H1 (cell line): Measurements from ENCODE around the gene USH1C. TPM values are rescaled to one million over a fixed set of nuclear protein-coding genes. Genes with fewer than 3 reads are reported as not detected.

Source experiments
- CTCF ChIA-PET: fragments of 300-600 bp; sonication (Branson Sonifier 250); formaldehyde crosslinking; loops from one replicate; lab custom pipeline; 2021; ENCODE audit not compliant: partially characterized antibody; lab: Charles Lee
- POLR2A ChIA-PET: fragments of 300-600 bp; sonication (Branson Sonifier 250); formaldehyde crosslinking; loops from one replicate; lab custom pipeline; 2021; ENCODE audit warnings: inconsistent platforms; ENCODE audit not compliant: partially characterized antibody; lab: Charles Lee
- DNase-seq, 2 experiments: peaks; one replicate each; pipeline versions ENCODE4 v3.0.0 to v3.0.0-alpha.2; 2010 to 2022; ENCODE audit warnings: low spot score in 2 of 2, low read depth in 1 of 2, mixed read lengths in 1 of 2
- FAIRE-seq: peaks from 2 replicates; lab custom pipeline; 2011; peaks lifted over from hg19 to GRCh38; lab: Jason Lieb, UNC
- H2AFZ ChIP-seq: 2 replicates; pipeline ENCODE4 v1.8.1; 2012; ENCODE audit warnings: low read length, inconsistent platforms
- H2AK5ac ChIP-seq: 2 replicates; pipeline ENCODE4 v1.6.1; 2013; ENCODE audit warnings: low read depth, low read length
- H2BK120ac ChIP-seq: replicated peaks from 2 replicates; pipeline ENCODE3; 2013; ENCODE audit warnings: low read depth, low read length, inconsistent platforms
- H2BK12ac ChIP-seq: 2 replicates; pipeline ENCODE4 v1.6.1; 2013; ENCODE audit warnings: low read depth, low read length
- H2BK15ac ChIP-seq: 2 replicates; pipeline ENCODE4 v1.6.1; 2013; ENCODE audit warnings: low read length
- H2BK20ac ChIP-seq: 2 replicates; pipeline ENCODE4 v1.6.1; 2013; ENCODE audit warnings: low read length
- H2BK5ac ChIP-seq: 2 replicates; pipeline ENCODE4 v1.6.1; 2013; ENCODE audit warnings: low read depth, low read length
- H3K14ac ChIP-seq: 2 replicates; pipeline ENCODE4 v1.6.1; 2013; ENCODE audit warnings: inconsistent platforms; ENCODE audit not compliant: insufficient read length
- H3K18ac ChIP-seq: 2 replicates; pipeline ENCODE4 v1.6.1; 2013; ENCODE audit warnings: low read length; ENCODE audit errors: extremely low read depth
- H3K23ac ChIP-seq: 2 replicates; pipeline ENCODE4 v1.6.1; 2013; ENCODE audit warnings: inconsistent platforms; ENCODE audit not compliant: insufficient read length
- H3K23me2 ChIP-seq: 2 replicates; pipeline ENCODE4 v1.6.1; 2013; ENCODE audit warnings: low read depth, low read length
- H3K27ac ChIP-seq: 2 replicates; pipeline ENCODE4 v1.6.1; 2011; ENCODE audit warnings: low read depth, low read length, inconsistent platforms
- H3K27me3 ChIP-seq, 4 experiments: replicated peaks in 1 of 4; 1 replicate in 1 of 4; 2 replicates in 3 of 4; pipeline versions ENCODE4 v1.6.1 to v1.8.1; 2011 to 2013; ENCODE audit warnings: low read length in 3 of 4, mild to moderate bottlenecking in 3 of 4, inconsistent platforms in 2 of 4, mixed read lengths in 2 of 4, moderate library complexity in 1 of 4; ENCODE audit not compliant: control insufficient read depth in 3 of 4, insufficient read depth in 3 of 4; ENCODE audit errors: extremely low read depth in 1 of 4
- H3K36me3 ChIP-seq, 4 experiments: 2 replicates each; pipeline versions ENCODE4 v1.6.1 to v1.8.1; 2011 to 2013; ENCODE audit warnings: mild to moderate bottlenecking in 4 of 4, low read length in 3 of 4, moderate library complexity in 2 of 4, control low read depth in 1 of 4, inconsistent platforms in 1 of 4; ENCODE audit not compliant: insufficient read depth in 4 of 4, control insufficient read depth in 2 of 4
- H3K4ac ChIP-seq: replicated peaks from 2 replicates; pipeline ENCODE3; 2013; ENCODE audit warnings: low read length, low read depth, mixed read lengths, inconsistent platforms; ENCODE audit not compliant: insufficient read length
- H3K4me1 ChIP-seq, 4 experiments: replicated peaks in 1 of 4; 1 replicate in 1 of 4; 2 replicates in 3 of 4; pipeline versions ENCODE4 v1.6.1 to v1.8.1; 2011 to 2013; ENCODE audit warnings: low read length in 3 of 4, inconsistent platforms in 2 of 4, mixed read lengths in 1 of 4; ENCODE audit not compliant: insufficient read depth in 4 of 4, control insufficient read depth in 3 of 4
- H3K4me2 ChIP-seq, 2 experiments: 2 replicates each; pipeline versions ENCODE4 v1.6.1 to v1.8.1; 2011 to 2013; ENCODE audit warnings: low read depth in 2 of 2, low read length in 2 of 2, control low read depth in 1 of 2, inconsistent platforms in 1 of 2, mild to moderate bottlenecking in 1 of 2; ENCODE audit not compliant: insufficient read depth in 1 of 2
- H3K4me3 ChIP-seq, 4 experiments: fragments of 200-600, 300-600 bp in 1 of 4; sonication (generic), shearing (Covaris generic), sonication (Bioruptor Twin) in 1 of 4; 2 replicates each; pipeline versions ENCODE4 v1.5.1 to v1.8.1; 2011 to 2016; ENCODE audit warnings: low read length in 4 of 4, low read depth in 3 of 4, control low read depth in 2 of 4, inconsistent platforms in 2 of 4, mild to moderate bottlenecking in 2 of 4, mixed read lengths in 1 of 4, moderate library complexity in 1 of 4; ENCODE audit not compliant: insufficient read depth in 2 of 4; ENCODE audit errors: extremely low read depth in 1 of 4
- H3K56ac ChIP-seq: replicated peaks from 2 replicates; pipeline ENCODE3; 2013; ENCODE audit warnings: low read depth, mild to moderate bottlenecking, mixed read lengths, low read length, inconsistent platforms; ENCODE audit not compliant: insufficient read length
- H3K79me1 ChIP-seq: 2 replicates; pipeline ENCODE4 v1.6.1; 2013; ENCODE audit warnings: low read depth, low read length, control low read depth
- H3K79me2 ChIP-seq, 2 experiments: 2 replicates each; pipeline versions ENCODE4 v1.6.1 to v1.8.1; 2012 to 2013; ENCODE audit warnings: low read length in 2 of 2, mild to moderate bottlenecking in 2 of 2, inconsistent platforms in 1 of 2; ENCODE audit not compliant: insufficient read depth in 2 of 2, control insufficient read depth in 1 of 2
- H3K9ac ChIP-seq, 4 experiments: replicated peaks in 1 of 4; 1 replicate in 1 of 4; 2 replicates in 3 of 4; pipeline versions ENCODE4 v1.6.1 to v1.8.1; 2011 to 2013; ENCODE audit warnings: low read depth in 3 of 4, low read length in 3 of 4, control low read depth in 2 of 4, mild to moderate bottlenecking in 2 of 4, moderate library complexity in 2 of 4, inconsistent platforms in 1 of 4; ENCODE audit errors: extremely low read depth in 1 of 4
- H3K9me3 ChIP-seq, 2 experiments: 2 replicates each; pipeline versions ENCODE4 v1.6.1 to v1.8.1; 2012 to 2013; ENCODE audit warnings: mild to moderate bottlenecking in 2 of 2, moderate library complexity in 2 of 2, control low read depth in 1 of 2, inconsistent platforms in 1 of 2, low read depth in 1 of 2, low read length in 1 of 2, mixed read lengths in 1 of 2; ENCODE audit not compliant: insufficient read depth in 2 of 2
- H4K20me1 ChIP-seq, 2 experiments: replicated peaks in 1 of 2; 2 replicates each; pipeline versions ENCODE3 to v1.8.1; 2011 to 2013; ENCODE audit warnings: inconsistent platforms in 2 of 2, low read length in 2 of 2, mild to moderate bottlenecking in 1 of 2; ENCODE audit not compliant: insufficient read depth in 2 of 2, control insufficient read depth in 1 of 2
- H4K5ac ChIP-seq: 2 replicates; pipeline ENCODE4 v1.6.1; 2013; ENCODE audit warnings: low read length, low read depth, mixed read lengths, inconsistent platforms; ENCODE audit not compliant: insufficient read length
- H4K8ac ChIP-seq: 2 replicates; pipeline ENCODE4 v1.8.0; 2013; ENCODE audit warnings: mild to moderate bottlenecking, moderate library complexity, low read length, inconsistent platforms; ENCODE audit not compliant: insufficient read depth; ENCODE audit errors: extremely low read depth
- H4K91ac ChIP-seq: replicated peaks from 2 replicates; pipeline ENCODE3; 2013; ENCODE audit warnings: low read length, mixed read lengths, inconsistent platforms; ENCODE audit not compliant: insufficient read length
- CHD1 ChIP-seq: IDR thresholded peaks from 2 replicates; pipeline ENCODE4 v1.6.1; 2012; ENCODE audit warnings: low read depth, low read length, improper control_type of control experiment
- FOSL1 ChIP-seq: IDR thresholded peaks from 2 replicates; pipeline ENCODE4 v1.6.1; 2011; ENCODE audit warnings: mild to moderate bottlenecking, low read depth, low read length, moderate library complexity; ENCODE audit not compliant: insufficient read depth
- KDM4A ChIP-seq: IDR thresholded peaks from one replicate; pipeline ENCODE4 v1.7.1; 2012; ENCODE audit warnings: low read depth, mild to moderate bottlenecking, moderate library complexity, low read length, inconsistent platforms; ENCODE audit not compliant: severe bottlenecking
- NRF1 ChIP-seq: IDR thresholded peaks from 2 replicates; pipeline ENCODE4 v1.6.1; 2011; ENCODE audit warnings: mild to moderate bottlenecking, low read depth, low read length, improper control_type of control experiment
- RAD21 ChIP-seq, 2 experiments: IDR thresholded peaks in 1 of 2; conservative IDR thresholded peaks in 1 of 2; 2 replicates each; pipeline ENCODE4 v1.6.1; 2011; ENCODE audit warnings: low read depth in 2 of 2, low read length in 2 of 2, improper control_type of control experiment in 1 of 2, inconsistent platforms in 1 of 2, mild to moderate bottlenecking in 1 of 2, moderate library complexity in 1 of 2
- RBBP5 ChIP-seq: IDR thresholded peaks from 2 replicates; pipeline ENCODE4 v1.7.1; 2012; ENCODE audit warnings: low read depth, mild to moderate bottlenecking, inconsistent platforms, low read length, moderate library complexity, borderline replicate concordance
- SAP30 ChIP-seq: fragments of 300-600 bp; sonication (generic); IDR thresholded peaks from 2 replicates; pipeline ENCODE4 v1.7.1; 2012; ENCODE audit warnings: low read length, moderate library complexity, mild to moderate bottlenecking, inconsistent platforms; ENCODE audit not compliant: insufficient read depth, insufficient replicate concordance
- TBP ChIP-seq: IDR thresholded peaks from 2 replicates; pipeline ENCODE4 v1.6.1; 2011; ENCODE audit warnings: low read depth, low read length, improper control_type of control experiment
- WGBS, 2 experiments: shearing (Covaris generic) in 1 of 2; methylation state at CpG; one replicate each; pipeline versions ENCODE4 v1.1.6 to v1.1.7; 2013 to 2015; ENCODE audit warnings: low lambda C conversion rate in 2 of 2, mixed read lengths in 2 of 2, inconsistent platforms in 1 of 2, low coverage in 1 of 2, missing lambda C conversion rate in 1 of 2; ENCODE audit not compliant: insufficient replicate concordance in 2 of 2, insufficient coverage in 1 of 2, insufficient read length in 1 of 2; ENCODE audit errors: extremely low coverage in 1 of 2, missing lambda C conversion rate in 1 of 2; 5-methylcytosine and 5-hydroxymethylcytosine counted together
- polyA plus RNA-seq, 7 experiments: library from polyadenylated mRNA; depleted of rRNA in 3 of 7; stranded (reverse) in 5 of 7; unstranded in 2 of 7; fragments of >200 nt in 5 of 7; fragments of 200-250 nt in 2 of 7; gene quantifications; 1 replicate in 5 of 7; 2 replicates in 1 of 7; 4 replicates in 1 of 7; pipeline versions ENCODE4 v1.2.1 to v1.2.3, GENCODE V29; 2011 to 2013; ENCODE audit warnings: missing spikeins in 2 of 7, mixed read lengths in 2 of 7
- total RNA-seq: library from RNA; stranded (reverse); fragmentation: NEBNext Ultra II Directional; extraction: Animal tissue kit (Norgen Biotek cat#: 25700); gene quantifications from 2 replicates; pipeline ENCODE4 v1.2.1, GENCODE V29; 2021

Gene USH1C
- total and polyA plus RNA-seq, 2 of the 8 experiments (the other 6 are each of a cell fraction or from before 2014, with no cell fraction given) = 1.3 to 1.6 TPM

DNA sequence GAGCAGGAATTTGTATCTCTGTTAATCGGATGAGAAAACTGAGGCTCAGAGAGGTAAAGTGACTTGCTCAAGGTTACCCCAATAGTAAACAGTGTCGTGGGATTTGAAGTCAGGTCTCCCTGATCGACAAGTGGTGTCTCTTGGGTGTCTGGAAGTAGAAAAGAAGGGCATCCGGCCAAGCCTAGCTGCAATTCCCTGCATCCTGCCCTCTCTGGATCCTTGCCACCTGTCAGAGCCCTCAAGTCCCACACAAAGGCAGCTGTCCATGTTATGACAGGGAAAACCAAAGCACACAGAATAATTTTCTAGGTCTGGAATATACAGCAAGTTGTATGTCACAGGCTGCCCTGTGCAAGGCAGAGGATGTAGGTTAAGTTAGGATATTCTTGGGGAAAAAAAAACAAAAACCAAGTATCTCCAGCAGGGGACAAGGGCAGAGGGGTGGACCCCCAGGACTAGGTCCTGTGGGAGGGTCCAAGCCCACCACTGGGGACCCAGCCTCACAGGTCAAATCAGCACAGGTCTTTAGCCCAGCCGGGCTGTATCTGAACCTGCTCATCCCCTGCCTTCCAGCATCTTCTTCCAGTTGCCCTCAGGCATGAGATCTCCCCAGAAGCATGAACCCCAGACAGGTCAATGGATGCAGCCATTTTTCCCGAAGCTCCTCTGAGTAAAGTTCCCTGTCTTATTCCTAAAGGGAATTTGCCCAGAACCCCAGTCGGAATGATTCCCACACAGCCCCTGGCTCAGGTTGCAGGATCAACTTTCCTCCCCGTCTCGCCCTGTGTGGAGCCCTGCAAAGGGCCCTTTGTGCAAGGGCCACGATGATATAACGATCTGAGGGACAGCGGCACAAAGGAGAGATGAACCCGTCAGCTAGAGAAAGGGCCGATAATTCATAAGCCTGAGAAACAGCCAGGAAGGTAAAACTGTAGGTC lies 15.0 kb downstream of the USH1C start:
- no peak overlapping the region for H4K91ac ChIP-seq
- no peak overlapping the region for H2BK12ac ChIP-seq
- H3K27ac ChIP-seq = no peak overlapping the region
- no peaks in the 10 kb centered on the region for H3K36me3 ChIP-seq
- H2AFZ ChIP-seq = no peak overlapping the region
- H3K79me1 ChIP-seq = no peaks in the 10 kb centered on the region
- H2BK5ac ChIP-seq = no peak overlapping the region
- no peak overlapping the region for H2AK5ac ChIP-seq
- H3K79me2 ChIP-seq = no peaks in the 10 kb centered on the region
- H3K9ac ChIP-seq = no peak overlapping the region
- no peak overlapping the region for H3K14ac ChIP-seq
- 88% methylated on average over 14 of the region's 14 CpGs; no CpG with 5 or more reads in 1 of the 2 experiments for WGBS, 2 experiments
- H3K4ac ChIP-seq = no peak overlapping the region
- no peak overlapping the region for H3K18ac ChIP-seq
- H4K8ac ChIP-seq = no peak overlapping the region
- no peak overlapping the region for H3K4me3 ChIP-seq
- H3K23ac ChIP-seq = no peak overlapping the region
- H2BK15ac ChIP-seq = no peak overlapping the region
- H4K20me1 ChIP-seq = peaks cover 0 to 2% of the 10 kb centered on the region in 2 experiments
- no peaks in the 10 kb centered on the region for H3K9me3 ChIP-seq
- no peak for DNase-seq
- FAIRE-seq = no peak
- no peak overlapping the region for H2BK120ac ChIP-seq
- TF ChIP-seq TBP (no peak), SAP30 (no peak), RBBP5 (no peak), FOSL1 (no peak), CHD1 (no peak), NRF1 (no peak), KDM4A (no peak), RAD21 (IDR thresholded peaks at IDR 0.05 in 1 of 2, conservative IDR thresholded peaks at IDR 0.05 in 1 of 2; ENCODE audit: low read depth in 2 of 2, low read length in 2 of 2) (no peak)
- no peaks in the 10 kb centered on the region; a peak in 1 of 7 replicates for H3K27me3 ChIP-seq
- H3K56ac ChIP-seq = no peak overlapping the region
- no peak overlapping the region for H4K5ac ChIP-seq
- POLR2A ChIA-PET = interaction anchor here (1.0 kb wide), 1 partner anchor 12 kb away, joined by 3 read pairs; no protein-coding TSS in a partner anchor
- peaks cover 0 to 6% (median 0%) of the 10 kb centered on the region in 4 experiments; a peak in 3 of 7 replicates for H3K4me1 ChIP-seq
- H3K4me2 ChIP-seq = no peak overlapping the region
- H3K23me2 ChIP-seq = no peaks in the 10 kb centered on the region
- no peak overlapping the region for H2BK20ac ChIP-seq
- CTCF ChIA-PET = interaction anchor here (0.6 to 44.8 kb wide), 30 partner anchors 9 to 503 kb away, joined by 3 to 1414 read pairs (median 6); partner anchors contain the start of genes ABCC8, KCNJ11 and OTOG
